Measurements from ENCODE around the gene LCE2B.

DNA sequence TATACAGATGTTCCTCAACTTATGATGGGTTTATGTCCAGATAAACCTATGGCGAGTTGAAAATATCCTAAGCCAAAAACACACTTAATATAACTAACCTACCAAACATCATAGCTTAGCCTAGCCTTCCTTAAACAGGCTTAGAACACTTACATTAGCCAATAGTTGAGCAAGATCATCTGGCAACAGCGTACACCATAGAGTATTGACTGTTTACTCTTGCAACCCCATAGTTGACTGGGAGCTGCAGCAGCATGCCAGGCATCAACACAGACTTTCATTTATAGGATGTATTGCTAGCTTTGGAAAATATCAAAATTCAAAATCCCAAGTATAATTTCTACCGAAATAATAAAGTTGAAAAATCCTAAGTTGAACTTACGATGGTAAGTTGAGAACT lies 28.2 kb upstream of the LCE2B start:
- TF ChIP-seq EZH2 (IDR thresholded peaks at IDR 0.05; ENCODE audit: insufficient read depth, poor library complexity, severe bottlenecking) (no peak), EZH2phosphoT487 (IDR thresholded peaks at IDR 0.05; ENCODE audit: insufficient read depth, low read depth) (no peak)

All from GM23248 (cell line).